Measurements from ENCODE around the gene SRSF4. TPM values are rescaled to one million over a fixed set of nuclear protein-coding genes. Genes with fewer than 3 reads are reported as not detected.

The SRSF4 gene
- total and polyA plus RNA-seq, 9 of the 15 experiments (the other 6 are each of a cell fraction or from before 2014, with no cell fraction given), result 15.9 to 132 (median 82.0) TPM

DNA sequence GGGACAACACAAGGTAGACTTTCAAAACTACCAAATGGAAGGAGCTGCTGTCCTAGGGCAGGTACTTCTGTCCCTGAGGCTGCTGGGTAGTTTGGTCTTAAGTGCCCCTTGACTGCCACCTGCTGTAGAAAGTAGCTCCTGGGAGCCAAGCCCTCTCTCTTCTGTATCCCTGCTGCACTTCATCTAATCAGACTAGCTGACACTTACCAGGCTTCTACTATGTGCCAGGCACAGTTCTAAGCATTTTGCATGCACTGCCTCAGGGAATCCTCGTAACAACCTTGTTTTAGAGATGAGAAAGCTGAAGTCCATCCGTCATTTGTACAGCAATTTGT lies 15.9 kb upstream of the SRSF4 start:
- no TSS peak for BruUV-seq (replicated peaks)
- ATAC-seq (peak; percentile 94), DNase-seq (ENCODE audit: extremely low read depth in 1 of 4, low spot score in 3 of 4) (peak; percentile 44 to 71 (median 53)), FAIRE-seq (peak; percentile 81)
- Histone ChIP-seq H3K4me3 (no peak overlapping the region), H3K79me2 (ENCODE audit: control insufficient read depth, insufficient read depth, low read length) (no peaks in the 10 kb centered on the region), H4K20me1 (replicated peaks; ENCODE audit: control insufficient read depth, insufficient read depth, low read length) (no peaks in the 10 kb centered on the region), H3K9me3 (replicated peaks; ENCODE audit: control insufficient read depth, insufficient read depth, low read depth, low read length) (no peaks in the 10 kb centered on the region), H3K27me3 (ENCODE audit: control insufficient read depth in 2 of 2, insufficient read depth in 2 of 2, low read length in 2 of 2) (no peaks in the 10 kb centered on the region), H3K27ac (ENCODE audit: extremely low read depth, low read depth, low read length) (no peak overlapping the region), H3K4me1 (replicated peaks in 1 of 2; ENCODE audit: control insufficient read depth in 2 of 2, insufficient read depth in 2 of 2, low read length in 2 of 2) (peaks cover 17 to 18% of the 10 kb centered on the region in 2 experiments), H3K9me1 (ENCODE audit: control insufficient read depth, insufficient read depth, low read length) (no peaks in the 10 kb centered on the region), H3K4me2 (ENCODE audit: insufficient read depth, low read length) (no peak overlapping the region), H2AFZ (ENCODE audit: low read depth, low read length) (no peak overlapping the region), H3K36me3 (ENCODE audit: control insufficient read depth, insufficient read depth, low read length) (peaks cover 91% of the 10 kb centered on the region), H3K9ac (ENCODE audit: insufficient read depth in 1 of 2, low read depth in 2 of 2, low read length in 2 of 2) (no peak overlapping the region)
- intact Hi-C loops (cut with micrococcal nuclease) (no loop called here), in situ Hi-C loops (cut with MboI) (loop anchor here (5.0 kb wide), 1 partner anchor 315 kb away; no protein-coding TSS in a partner anchor)
- CTCF ChIA-PET (ENCODE audit: low intra/inter-chr PET ratio), result interaction anchor here (0.8 to 1.6 kb wide), 2 partner anchors 16 to 316 kb away, joined by 4 to 8 read pairs; partner anchors contain the start of gene SRSF4
- WGBS (ENCODE audit: insufficient coverage, low coverage, missing lambda C conversion rate), result 97% methylated on average over 2 of the region's 2 CpGs
- POLR2A ChIA-PET, result interaction anchor here (0.6 to 2.5 kb wide), 12 partner anchors 12 to 931 kb away, joined by 3 to 20 read pairs (median 4); partner anchors contain the start of gene SRSF4
- TF ChIP-seq ZNF592 (IDR thresholded peaks at IDR 0.05) (peak; percentile 81), NR4A1 (CRISPR knock-in tag; IDR thresholded peaks at IDR 0.05) (no peak), NR4A1 (tag; IDR thresholded peaks at IDR 0.05) (0 out of 2 replicates have a peak, but pooled peaks have one; percentile 27), SMC3 (conservative IDR thresholded peaks at IDR 0.05; ENCODE audit: insufficient read depth, low read depth, low read length) (peak; percentile 75), JUND (IDR thresholded peaks at IDR 0.05; ENCODE audit: borderline replicate concordance, low read depth, low read length) (no peak), JUND (tag; IDR thresholded peaks at IDR 0.05; ENCODE audit: borderline replicate concordance, low read depth, low read length) (peak; percentile 55; the same call in 1 of the 3 replicates), RBM17 (IDR thresholded peaks at IDR 0.05; ENCODE audit: borderline replicate concordance, low read depth, low read length) (no peak), MCM7 (IDR thresholded peaks at IDR 0.05) (no peak), STAG1 (CRISPR knock-in tag; IDR thresholded peaks at IDR 0.05; ENCODE audit: borderline replicate concordance) (0 out of 2 replicates have a peak, but pooled peaks have one; percentile 3), XRCC5 (IDR thresholded peaks at IDR 0.05; ENCODE audit: low read depth, low read length) (no peak)
- TF ChIP-seq, protein P1, sequence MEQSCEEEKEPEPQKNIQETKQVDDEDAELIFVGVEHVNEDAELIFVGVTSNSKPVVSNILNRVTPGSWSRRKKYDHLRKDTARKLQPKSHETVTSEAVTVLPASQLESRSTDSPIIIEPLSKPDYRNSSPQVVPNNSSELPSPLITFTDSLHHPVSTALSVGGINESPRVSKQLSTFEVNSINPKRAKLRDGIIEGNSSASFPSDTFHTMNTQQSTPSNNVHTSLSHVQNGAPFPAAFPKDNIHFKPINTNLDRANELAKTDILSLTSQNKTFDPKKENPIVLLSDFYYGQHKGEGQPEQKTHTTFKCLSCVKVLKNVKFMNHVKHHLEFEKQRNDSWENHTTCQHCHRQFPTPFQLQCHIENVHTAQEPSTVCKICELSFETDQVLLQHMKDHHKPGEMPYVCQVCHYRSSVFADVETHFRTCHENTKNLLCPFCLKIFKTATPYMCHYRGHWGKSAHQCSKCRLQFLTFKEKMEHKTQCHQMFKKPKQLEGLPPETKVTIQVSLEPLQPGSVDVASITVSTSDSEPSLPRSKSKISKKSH (CRISPR knock-in tag; IDR thresholded peaks at IDR 0.05), result no peak

Measured in K562 (cell line).